Activated CD4-positive, alpha-beta memory T cell treated with anti-CD3 and anti-CD28 coated beads, Interleukin-2, amount 10 ng/mL, durations not matched to agents 7 days and 5 days (primary cell): Measurements from ENCODE around the gene GPATCH8. TPM values are rescaled to one million over a fixed set of nuclear protein-coding genes. Genes with fewer than 3 reads are reported as not detected.

Source experiments
- CTCF ChIA-PET: fragments of 350-600 bp; sonication (Branson Sonifier 250); formaldehyde crosslinking; loops from one replicate; lab custom pipeline; 2021; ENCODE audit warnings: antibody characterized with exemption, inconsistent platforms; lab: Charles Lee
- POLR2A ChIA-PET: fragments of 350-600 bp; sonication (Branson Sonifier 250); formaldehyde crosslinking; loops from one replicate; lab custom pipeline; 2021; ENCODE audit warnings: antibody characterized with exemption; lab: Charles Lee
- DNase-seq: peaks from one replicate; pipeline ENCODE4 v3.0.0-alpha.2; 2020
- H3K27ac Mint-ChIP-seq: one replicate; pipeline ENCODE4 v1.8.0; 2021; ENCODE audit warnings: mild to moderate bottlenecking, mixed read lengths
- H3K27me3 Mint-ChIP-seq: one replicate; pipeline ENCODE4 v1.8.0; 2021; ENCODE audit warnings: mixed read lengths
- H3K36me3 Mint-ChIP-seq: one replicate; pipeline ENCODE4 v1.8.0; 2021; ENCODE audit warnings: low read depth, mixed read lengths
- H3K4me1 Mint-ChIP-seq: one replicate; pipeline ENCODE4 v1.8.0; 2021; ENCODE audit warnings: mixed read lengths
- H3K4me3 Mint-ChIP-seq: one replicate; pipeline ENCODE4 v1.8.0; 2021; ENCODE audit warnings: mild to moderate bottlenecking, mixed read lengths
- H3K9me3 Mint-ChIP-seq: one replicate; pipeline ENCODE4 v1.8.0; 2021; ENCODE audit warnings: mixed read lengths
- total RNA-seq, 2 experiments: library from RNA; stranded (reverse); gene quantifications; one replicate each; pipeline ENCODE4 v1.2.3, GENCODE V29; 2021

The GPATCH8 gene
- total RNA-seq, 2 experiments from 2014 or later = 38.7 to 43.0 TPM

DNA sequence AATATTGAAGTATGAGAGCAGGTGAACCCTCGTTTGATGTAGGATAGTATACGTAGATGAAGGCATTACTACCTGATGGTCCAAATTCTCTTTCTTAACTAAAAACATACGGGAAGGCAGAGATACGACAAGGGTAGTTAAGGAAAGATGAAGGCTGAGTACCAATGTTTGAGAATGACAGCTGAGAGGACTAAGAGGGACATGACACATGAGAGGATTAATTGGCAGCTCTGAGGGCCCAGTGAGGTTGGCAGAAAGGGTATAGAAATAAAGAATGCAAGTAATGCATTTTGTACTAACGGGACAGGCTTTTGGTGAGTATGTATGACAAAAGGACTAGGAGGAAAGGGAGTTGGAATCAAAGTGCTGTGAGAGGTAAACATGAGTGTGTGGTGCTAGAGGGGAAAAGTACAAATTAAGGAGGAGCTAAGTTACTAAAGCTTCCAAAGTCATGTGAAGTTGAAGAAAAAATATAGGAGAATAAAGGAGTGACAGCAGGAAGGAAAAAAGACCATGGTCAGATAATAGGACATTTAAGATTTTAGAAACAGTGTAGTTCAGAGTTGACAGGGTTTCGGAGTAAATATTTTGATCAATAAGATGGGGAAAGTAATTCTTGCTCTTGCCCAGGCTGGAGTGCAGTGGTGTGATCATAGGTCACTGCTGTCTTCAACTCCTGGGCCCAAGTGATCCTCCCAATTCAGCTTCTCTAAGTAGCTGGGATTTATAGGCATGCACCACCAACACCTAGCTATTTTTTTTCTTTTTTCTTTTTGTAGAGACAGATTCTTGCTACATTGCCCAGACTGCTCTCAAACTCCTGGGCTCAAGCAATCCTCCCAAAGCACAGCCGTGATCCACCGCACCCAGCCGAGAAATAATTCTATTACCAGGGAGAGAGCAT lies 70.7 kb downstream of the GPATCH8 start:
- H3K27me3 Mint-ChIP-seq = no peaks in the 10 kb centered on the region
- no peaks in the 10 kb centered on the region for H3K4me1 Mint-ChIP-seq
- H3K27ac Mint-ChIP-seq = no peak overlapping the region
- no peaks in the 10 kb centered on the region for H3K9me3 Mint-ChIP-seq
- peaks cover 37% of the 10 kb centered on the region for H3K36me3 Mint-ChIP-seq
- H3K4me3 Mint-ChIP-seq = no peak overlapping the region
- DNase-seq = no peak
- ChIA-PET POLR2A (no interaction called here), CTCF (no interaction called here)

DNA sequence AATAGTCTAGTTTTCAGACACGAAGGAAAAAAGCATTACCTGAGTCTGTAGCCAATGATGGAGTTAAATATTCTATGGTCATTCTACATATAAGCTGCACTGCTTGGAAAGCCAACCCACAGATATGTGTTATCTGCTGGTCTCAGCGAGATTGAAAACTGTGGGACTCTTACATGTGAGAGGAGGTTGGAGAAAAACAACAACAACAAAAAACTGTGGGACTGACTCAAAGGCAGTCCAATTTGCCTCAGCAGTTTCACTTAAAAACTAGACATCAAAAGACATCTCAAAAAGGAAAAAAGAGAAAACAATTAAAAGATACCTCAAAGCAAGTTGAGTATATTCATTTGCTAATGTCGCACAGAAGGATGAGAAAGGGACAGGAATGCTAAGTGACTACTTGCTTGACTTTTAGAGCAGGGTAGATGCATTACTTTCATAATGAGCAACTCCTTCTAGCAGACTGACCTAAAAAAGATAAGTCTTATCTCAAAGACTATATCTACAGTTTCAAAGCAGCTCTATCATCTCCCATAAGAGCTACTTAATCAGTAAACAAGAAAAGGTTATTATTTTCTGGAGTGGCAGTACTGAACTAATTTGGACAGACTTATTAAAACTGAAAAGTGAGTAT lies 78.3 kb downstream of the GPATCH8 start:
- POLR2A ChIA-PET = interaction anchor here (1.5 kb wide), 1 partner anchor 7 kb away, joined by 3 read pairs; no protein-coding TSS in a partner anchor
- CTCF ChIA-PET = no interaction called here
- peaks cover 26% of the 10 kb centered on the region for H3K36me3 Mint-ChIP-seq
- H3K4me1 Mint-ChIP-seq = peaks cover 24% of the 10 kb centered on the region
- H3K9me3 Mint-ChIP-seq = no peaks in the 10 kb centered on the region
- peak overlapping the region; percentile 3 for H3K27ac Mint-ChIP-seq
- DNase-seq = no peak
- no peak overlapping the region for H3K4me3 Mint-ChIP-seq
- H3K27me3 Mint-ChIP-seq = no peaks in the 10 kb centered on the region

DNA sequence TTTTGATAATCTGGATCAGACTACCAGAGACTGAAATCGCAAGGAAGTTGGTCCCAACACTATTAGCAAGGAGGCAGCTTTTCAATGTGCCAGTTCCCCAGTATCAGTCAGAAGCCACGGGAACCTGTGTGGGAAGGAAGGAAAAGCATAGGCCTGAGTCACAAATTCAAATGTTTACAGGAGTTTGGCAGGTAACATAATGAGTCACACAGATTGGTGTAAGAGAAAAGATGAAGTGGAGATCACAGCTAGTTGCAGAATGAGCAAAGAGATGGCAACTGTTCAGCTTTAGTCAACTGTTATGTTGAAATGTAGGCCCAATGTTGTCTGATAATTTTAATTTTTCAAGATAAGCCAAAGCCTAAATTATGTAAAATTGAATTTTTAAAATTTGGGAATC lies 85.7 kb downstream of the GPATCH8 start:
- Mint-ChIP-seq H3K27me3 (no peaks in the 10 kb centered on the region), H3K4me3 (no peak overlapping the region), H3K9me3 (no peaks in the 10 kb centered on the region), H3K36me3 (peaks cover 27% of the 10 kb centered on the region), H3K4me1 (peaks cover 14% of the 10 kb centered on the region), H3K27ac (no peak overlapping the region)
- no peak for DNase-seq
- ChIA-PET POLR2A (interaction anchor here (0.6 to 1.2 kb wide), 2 partner anchors 8 to 12 kb away, joined by 3 read pairs; no protein-coding TSS in a partner anchor), CTCF (no interaction called here)

DNA sequence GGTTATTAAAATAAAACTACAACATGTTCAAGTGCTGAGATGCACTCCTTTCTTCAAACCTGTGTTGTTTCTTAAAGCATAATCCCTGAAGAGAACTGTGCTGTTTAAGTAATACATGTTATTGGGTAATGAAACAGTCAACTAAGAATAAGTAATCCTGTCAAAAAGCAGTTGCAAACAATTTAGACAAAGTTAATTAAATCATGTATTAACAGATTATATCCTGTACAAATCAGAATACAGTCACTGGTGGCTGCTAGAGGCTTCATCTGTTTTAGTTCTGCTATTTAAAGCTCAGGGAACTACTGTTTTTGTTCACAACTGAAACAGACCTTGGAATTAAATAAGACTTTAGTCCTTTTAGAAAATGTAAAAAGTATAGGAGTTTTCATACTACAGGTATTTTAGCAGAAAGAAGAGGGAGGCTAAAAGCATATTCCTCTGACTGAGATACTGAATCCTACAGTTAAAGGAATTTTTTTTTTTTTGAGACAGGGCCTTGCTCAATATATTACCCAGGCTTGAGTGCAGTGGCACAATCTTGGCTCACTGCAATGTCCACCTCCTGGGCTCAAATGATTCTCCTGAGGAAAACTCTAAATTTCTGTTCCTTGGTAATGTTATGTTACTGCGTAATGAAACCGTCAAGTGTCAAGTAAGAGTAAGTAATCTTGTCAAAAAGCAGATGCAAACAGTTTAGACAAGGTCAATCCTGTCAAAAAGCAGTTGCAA lies 86.5 kb downstream of the GPATCH8 start:
- no peak for DNase-seq
- ChIA-PET POLR2A (interaction anchor here (0.6 to 1.2 kb wide), 2 partner anchors 9 to 11 kb away, joined by 3 read pairs; no protein-coding TSS in a partner anchor), CTCF (no interaction called here)
- H3K9me3 Mint-ChIP-seq = no peaks in the 10 kb centered on the region
- peaks cover 28% of the 10 kb centered on the region for H3K36me3 Mint-ChIP-seq
- H3K4me1 Mint-ChIP-seq = peaks cover 14% of the 10 kb centered on the region
- no peaks in the 10 kb centered on the region for H3K27me3 Mint-ChIP-seq
- H3K27ac Mint-ChIP-seq = no peak overlapping the region
- H3K4me3 Mint-ChIP-seq = no peak overlapping the region

DNA sequence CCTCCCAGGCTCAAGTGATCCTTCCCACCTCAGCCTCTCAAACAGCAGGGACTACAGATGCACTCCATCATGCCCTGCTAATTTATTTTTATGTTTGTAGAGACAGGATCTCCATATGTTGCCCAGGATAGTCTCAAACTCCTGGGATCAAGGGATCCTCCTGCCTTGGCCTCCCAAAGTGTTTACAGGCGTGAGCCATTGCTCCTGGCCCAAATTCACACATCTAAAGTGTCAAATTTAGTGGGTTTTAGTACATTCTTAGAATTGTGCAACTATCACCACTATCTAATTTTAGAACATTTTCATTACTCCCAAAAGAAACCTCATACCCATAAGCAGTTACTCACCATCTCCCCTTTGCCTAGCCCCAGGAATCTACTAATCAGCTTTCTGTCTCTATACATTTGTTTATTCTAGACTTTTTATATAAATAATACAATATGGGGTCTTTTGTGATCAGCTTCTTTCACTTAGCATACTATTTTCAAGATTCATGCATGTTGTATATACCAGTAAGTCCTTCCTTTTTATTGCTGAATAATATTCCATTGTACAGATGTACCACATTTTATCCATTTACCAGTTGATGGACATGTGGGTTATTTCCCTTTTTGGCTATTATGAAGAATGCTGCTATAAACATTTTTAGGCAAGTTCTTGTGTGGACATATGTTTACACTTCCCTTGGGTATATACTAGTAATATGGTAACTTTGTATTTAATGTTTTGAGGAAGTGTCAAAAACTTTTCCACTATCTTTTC lies 88.6 kb downstream of the GPATCH8 start:
- CTCF ChIA-PET = interaction anchor here (0.9 kb wide), 1 partner anchor 109 kb away, joined by 3 read pairs; no protein-coding TSS in a partner anchor
- no peak overlapping the region for H3K4me3 Mint-ChIP-seq

DNA sequence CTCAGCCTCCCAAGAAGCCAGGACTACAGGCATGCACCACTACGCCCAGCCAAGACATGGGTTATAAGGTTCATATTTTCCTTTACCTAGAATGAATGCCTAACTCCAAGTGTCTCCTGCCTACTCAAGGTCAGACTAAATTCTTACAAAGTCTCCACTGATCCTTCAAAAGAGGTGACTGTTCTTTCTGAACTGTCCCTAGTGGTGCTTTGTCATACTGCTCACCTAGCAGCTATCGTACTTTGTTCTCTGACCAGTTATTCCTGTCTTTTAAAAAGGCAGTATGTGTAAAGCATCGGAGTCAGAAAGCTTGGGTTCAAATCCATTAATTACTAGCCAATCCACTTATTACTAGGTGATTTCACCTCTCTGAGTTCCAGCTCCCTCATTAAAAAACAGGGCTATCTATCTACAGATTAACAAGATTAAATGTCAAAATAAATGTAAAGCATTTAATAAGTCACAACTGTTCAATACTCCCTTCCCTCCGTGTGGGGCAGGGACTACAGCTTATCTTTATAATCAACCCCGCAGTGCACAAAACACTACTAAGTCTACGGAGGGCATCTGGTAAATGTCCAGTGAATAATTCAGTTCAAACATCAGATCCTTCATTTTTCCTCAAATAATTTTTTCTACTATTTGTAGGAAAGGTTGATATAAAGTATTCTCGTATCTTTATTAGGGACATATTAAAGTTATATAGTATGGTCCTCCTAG lies 93.7 kb downstream of the GPATCH8 start:
- Mint-ChIP-seq H3K4me1 (no peaks in the 10 kb centered on the region), H3K27me3 (no peaks in the 10 kb centered on the region), H3K27ac (no peak overlapping the region), H3K4me3 (no peak overlapping the region), H3K36me3 (peaks cover 16% of the 10 kb centered on the region), H3K9me3 (no peaks in the 10 kb centered on the region)
- DNase-seq = no peak
- POLR2A ChIA-PET = no interaction called here
- CTCF ChIA-PET = no interaction called here

More for the DNA sequence above, 88.6 kb downstream of the GPATCH8 start:
- POLR2A ChIA-PET = interaction anchor here (1.1 kb wide), 1 partner anchor 28 kb away, joined by 3 read pairs; no protein-coding TSS in a partner anchor
- Mint-ChIP-seq H3K27me3 (no peaks in the 10 kb centered on the region), H3K27ac (no peak overlapping the region), H3K36me3 (peaks cover 27% of the 10 kb centered on the region), H3K4me1 (peaks cover 13% of the 10 kb centered on the region), H3K9me3 (no peaks in the 10 kb centered on the region)
- no peak for DNase-seq

DNA sequence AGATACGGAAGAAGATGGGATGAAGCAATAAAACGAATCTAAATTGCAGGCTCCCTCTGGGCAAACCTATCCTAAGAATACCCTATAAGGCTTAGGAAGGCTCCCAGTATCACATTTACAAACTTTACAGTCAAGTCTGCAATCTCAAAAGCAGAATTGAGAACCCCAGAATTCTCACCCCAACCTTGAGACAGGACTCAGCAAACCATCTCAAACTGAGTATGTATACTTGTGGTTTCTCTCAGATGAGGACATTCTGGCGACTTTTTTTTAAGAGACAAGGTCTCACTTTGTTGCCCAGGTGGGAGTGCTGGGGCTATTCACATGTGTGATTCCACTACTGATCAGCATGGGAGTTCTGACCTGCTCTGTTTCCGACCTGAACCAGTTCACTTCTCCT lies 94.4 kb downstream of the GPATCH8 start:
- H3K9me3 Mint-ChIP-seq = no peaks in the 10 kb centered on the region
- H3K36me3 Mint-ChIP-seq = peaks cover 13% of the 10 kb centered on the region
- ChIA-PET POLR2A (no interaction called here), CTCF (no interaction called here)
- no peaks in the 10 kb centered on the region for H3K4me1 Mint-ChIP-seq
- H3K27ac Mint-ChIP-seq = no peak overlapping the region
- H3K4me3 Mint-ChIP-seq = no peak overlapping the region
- no peaks in the 10 kb centered on the region for H3K27me3 Mint-ChIP-seq
- DNase-seq = no peak

DNA sequence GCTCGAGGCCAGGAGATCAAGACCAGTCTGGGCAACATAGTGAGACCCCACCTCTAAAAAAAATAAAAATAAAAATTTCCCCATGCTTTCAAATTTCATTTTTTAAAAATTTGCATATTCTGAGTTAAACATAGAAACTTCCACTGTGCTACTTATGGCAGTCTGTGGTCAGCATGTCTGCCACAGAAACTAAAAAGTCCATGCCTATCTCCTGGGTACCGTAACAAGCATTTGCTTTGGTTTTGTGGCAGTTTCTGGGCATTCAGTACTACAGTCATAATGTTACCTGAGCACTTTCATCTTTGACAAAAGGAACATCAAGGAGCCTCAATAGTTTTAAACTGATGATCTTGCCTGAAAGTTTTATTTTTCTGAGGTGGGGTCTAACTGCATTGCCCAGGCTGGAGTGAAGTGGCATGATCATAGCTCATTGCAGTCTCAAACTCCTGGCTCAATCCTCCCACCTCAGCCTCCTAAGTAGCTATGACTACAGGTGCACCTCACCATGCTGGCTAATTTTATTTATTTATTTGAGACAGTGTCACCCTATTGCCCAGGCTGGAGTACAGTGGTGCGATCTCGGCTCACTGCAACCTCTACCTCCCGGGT lies 100.5 kb downstream of the GPATCH8 start:
- peaks cover 34% of the 10 kb centered on the region for H3K36me3 Mint-ChIP-seq
- H3K4me3 Mint-ChIP-seq = no peak overlapping the region
- ChIA-PET CTCF (no interaction called here), POLR2A (interaction anchor here (0.6 kb wide), 1 partner anchor 23 kb away, joined by 3 read pairs; no protein-coding TSS in a partner anchor)
- peaks cover 11% of the 10 kb centered on the region for H3K4me1 Mint-ChIP-seq
- no peak overlapping the region for H3K27ac Mint-ChIP-seq
- no peaks in the 10 kb centered on the region for H3K27me3 Mint-ChIP-seq
- H3K9me3 Mint-ChIP-seq = no peaks in the 10 kb centered on the region
- DNase-seq = no peak

DNA sequence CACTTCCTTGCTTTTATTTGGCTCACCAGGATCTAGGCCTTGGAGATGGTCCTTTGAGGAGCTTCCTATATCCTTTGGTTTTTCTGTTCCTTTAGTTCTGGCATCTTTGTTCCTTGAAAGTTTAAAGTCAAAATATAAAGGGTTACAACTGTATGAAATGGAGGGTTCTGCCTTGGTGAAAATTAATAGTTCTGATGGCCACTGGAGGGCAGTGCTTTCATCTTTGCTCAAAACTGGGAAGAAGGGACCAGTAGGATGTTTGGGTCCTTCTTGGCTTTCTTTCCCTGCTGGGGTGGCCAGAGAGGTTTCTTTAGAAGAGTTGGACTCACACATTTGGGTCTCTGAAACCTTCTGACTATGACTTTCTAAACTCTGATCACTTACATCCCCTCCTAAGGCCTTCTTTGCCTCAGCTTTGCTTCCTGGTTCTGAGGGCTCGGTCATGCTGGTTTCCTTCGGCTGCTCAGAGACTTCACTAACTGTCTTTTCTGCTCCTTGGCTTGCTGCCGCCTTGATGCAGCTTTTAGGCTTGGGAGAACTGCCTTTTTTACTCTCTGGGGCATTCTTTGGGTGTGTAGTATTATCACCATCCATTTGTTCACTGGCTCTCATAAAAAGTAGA lies 102.9 kb downstream of the GPATCH8 start:
- no peaks in the 10 kb centered on the region for H3K9me3 Mint-ChIP-seq
- H3K27ac Mint-ChIP-seq = no peak overlapping the region
- ChIA-PET CTCF (interaction anchor here (0.6 to 2.4 kb wide), 3 partner anchors 15 to 256 kb away, joined by 3 to 14 read pairs (median 4); no protein-coding TSS in a partner anchor), POLR2A (no interaction called here)
- H3K36me3 Mint-ChIP-seq = peaks cover 41% of the 10 kb centered on the region
- DNase-seq = no peak
- H3K27me3 Mint-ChIP-seq = no peaks in the 10 kb centered on the region
- H3K4me1 Mint-ChIP-seq = peaks cover 11% of the 10 kb centered on the region
- no peak overlapping the region for H3K4me3 Mint-ChIP-seq

DNA sequence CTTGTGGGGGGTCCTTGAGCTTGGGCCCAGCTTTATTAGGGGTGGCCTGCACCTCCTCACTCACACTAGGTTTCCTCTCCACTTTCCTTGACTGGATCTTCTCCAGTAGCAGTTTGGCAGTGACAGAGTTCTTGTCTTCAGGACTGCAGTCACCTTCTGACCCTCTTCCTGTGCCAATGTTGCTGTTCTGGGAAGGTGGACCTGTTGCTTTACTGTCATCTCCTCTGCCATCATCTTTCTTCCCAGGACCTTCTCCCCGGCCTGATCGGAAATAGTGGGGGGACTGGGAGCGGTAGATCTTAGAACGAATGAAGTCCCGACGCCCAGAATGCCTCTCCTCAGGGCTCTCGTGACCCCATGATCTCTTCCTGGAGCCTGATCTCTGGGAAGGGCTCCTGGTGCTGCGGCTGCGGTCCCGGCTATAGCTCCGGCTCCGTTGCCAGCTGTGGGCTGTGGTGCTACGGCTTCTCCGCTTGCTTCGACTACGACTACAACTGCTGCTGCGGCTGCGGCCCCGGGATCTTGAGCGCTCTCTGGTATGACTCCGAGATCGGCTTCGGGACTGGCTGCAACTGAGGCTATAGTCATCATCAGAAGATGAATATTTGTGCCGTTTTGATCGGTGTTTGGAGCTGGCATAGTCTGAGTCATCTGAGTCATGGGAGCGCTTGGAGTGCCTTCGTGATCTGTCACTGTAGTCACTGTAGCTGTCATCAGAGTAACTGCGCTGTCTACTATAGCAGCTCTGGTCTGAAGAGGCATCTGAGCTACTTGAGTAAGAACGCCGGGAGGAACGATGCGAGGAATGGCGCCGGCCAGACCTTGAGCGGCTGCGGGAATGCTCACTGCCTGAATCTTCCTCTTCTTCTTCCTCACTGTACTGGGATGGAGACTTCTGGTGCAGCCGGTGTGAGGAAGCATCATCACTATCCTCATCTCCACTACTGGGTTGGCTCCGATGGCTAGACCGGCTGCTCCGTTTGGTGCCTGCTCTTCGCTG lies 104.2 kb downstream of the GPATCH8 start:
- no peaks in the 10 kb centered on the region for H3K9me3 Mint-ChIP-seq
- POLR2A ChIA-PET = no interaction called here
- DNase-seq = no peak
- H3K4me3 Mint-ChIP-seq = no peak overlapping the region
- H3K36me3 Mint-ChIP-seq = peaks cover 35% of the 10 kb centered on the region
- CTCF ChIA-PET = interaction anchor here (0.7 to 2.4 kb wide), 2 partner anchors 23 to 124 kb away, joined by 3 to 14 read pairs; no protein-coding TSS in a partner anchor
- H3K27me3 Mint-ChIP-seq = no peaks in the 10 kb centered on the region
- peaks cover 19% of the 10 kb centered on the region for H3K4me1 Mint-ChIP-seq
- H3K27ac Mint-ChIP-seq = no peak overlapping the region
